ENCODE data around the gene ZYG11A. TPM values are rescaled to one million over a fixed set of nuclear protein-coding genes. Genes with fewer than 3 reads are reported as not detected.
"Not testable (repeated sequence)": the region's sequence is repeated elsewhere in the genome, so short reads cannot be mapped to it uniquely, and the experiment has no call there.

ZYG11A gene
- total RNA-seq (2022) = 2.3 and 2.4 TPM in 2 replicates
- Bru-seq, nascent RNA = percentile 51 among the genes with signal in this experiment
- percentile 64 among the genes with signal in this experiment for BruChase-seq, experiment 1, labeled RNA remaining after a 2-hour chase
- percentile 56 among the genes with signal in this experiment for BruChase-seq, experiment 2, labeled RNA remaining after a 6-hour chase
- long read RNA-seq = 0 reads

GRCh38 chr1:52842643-52843310 is at the start of gene ZYG11A:
Gene ZYG11A (plus strand): TSS chr1:52842760. CDS start chr1:52842884, 124 bp downstream.
- no peaks in the 10 kb centered on the region for H3K36me3 ChIP-seq (ENCODE audit: control insufficient read depth, insufficient read depth, low read length)
- no peaks in the 10 kb centered on the region for H3K27me3 ChIP-seq (replicated peaks; ENCODE audit: control insufficient read depth, insufficient read depth, low read length)
- Mint-ChIP-seq H3K27ac (ENCODE audit: unreplicated experiment) (no peak within 1 kb of the TSS), H3K27me3 (ENCODE audit: insufficient read depth, unreplicated experiment) (no peaks in the 10 kb centered on the region), H3K4me3 (ENCODE audit: unreplicated experiment) (peak within 1 kb of the TSS; percentile 66), H3K9me3 (ENCODE audit: unreplicated experiment) (no peaks in the 10 kb centered on the region), H3K4me1 (ENCODE audit: low read depth, unreplicated experiment) (no peaks in the 10 kb centered on the region), H3K36me3 (ENCODE audit: insufficient read depth, unreplicated experiment) (peaks cover 5% of the 10 kb centered on the region)
- POLR2A ChIA-PET = interaction anchor here (0.6 to 1.5 kb wide), 3 partner anchors 25 to 225 kb away, joined by 3 to 6 read pairs (median 5); partner anchors contain the start of gene ECHDC2
- BruUV-seq (replicated peaks) = no TSS peak
- no peaks in the 10 kb centered on the region for H3K9me3 ChIP-seq
- peak; percentile 81 to 88 for DNase-seq
- peaks cover 3% of the 10 kb centered on the region; the same call in 1 of the 2 replicates for H3K4me1 ChIP-seq
- CTCF ChIA-PET = interaction anchor here (0.6 to 1.8 kb wide), 5 partner anchors 14 to 157 kb away, joined by 3 to 8 read pairs (median 3); partner anchors contain the start of genes ECHDC2 and ZYG11B
- intact Hi-C loops (cut with micrococcal nuclease; ENCODE audit: unreplicated experiment) = loop anchor here (1.0 kb wide), 1 partner anchor 341 kb away; no protein-coding TSS in a partner anchor
- TF ChIP-seq CTCF (IDR thresholded peaks at IDR 0.05; ENCODE audit: insufficient read depth in 1 of 2, low read depth in 1 of 2, low read length in 1 of 2, severe bottlenecking in 1 of 2, unreplicated experiment in 1 of 2) = peak; percentile 17 to 28
- peak within 1 kb of the TSS; percentile 35 for H3K4me3 ChIP-seq (ENCODE audit: low read depth, low read length)

- BruUV-seq (replicated peaks); intact Hi-C loops (cut with micrococcal nuclease; ENCODE audit: unreplicated experiment); H3K27me3 Mint-ChIP-seq (ENCODE audit: insufficient read depth, unreplicated experiment): not testable (repeated sequence)
These were observed 48.8 kb upstream of the ZYG11A start for GRCh38 chr1:52793717-52794116.

GRCh38 chr1:52795464-52795863 is 47.1 kb upstream of the ZYG11A start:
- no peaks in the 10 kb centered on the region for H3K27me3 ChIP-seq (replicated peaks; ENCODE audit: control insufficient read depth, insufficient read depth, low read length)
- H3K9me3 Mint-ChIP-seq (ENCODE audit: unreplicated experiment) = no peaks in the 10 kb centered on the region
- BruUV-seq (replicated peaks) = no TSS peak
- H3K9me3 ChIP-seq = no peaks in the 10 kb centered on the region
- ChIA-PET POLR2A (no interaction called here), CTCF (no interaction called here)
- peaks cover 6% of the 10 kb centered on the region for H3K36me3 Mint-ChIP-seq (ENCODE audit: insufficient read depth, unreplicated experiment)
- intact Hi-C loops (cut with micrococcal nuclease; ENCODE audit: unreplicated experiment) = no loop called here
- no peak overlapping the region for H3K4me3 Mint-ChIP-seq (ENCODE audit: unreplicated experiment)
- no peaks in the 10 kb centered on the region for H3K4me1 ChIP-seq
- no peak for DNase-seq
- H3K4me1 Mint-ChIP-seq (ENCODE audit: low read depth, unreplicated experiment) = no peaks in the 10 kb centered on the region
- no peaks in the 10 kb centered on the region for H3K36me3 ChIP-seq (ENCODE audit: control insufficient read depth, insufficient read depth, low read length)
- H3K4me3 ChIP-seq (ENCODE audit: low read depth, low read length) = no peak overlapping the region
- no peaks in the 10 kb centered on the region for H3K27me3 Mint-ChIP-seq (ENCODE audit: insufficient read depth, unreplicated experiment)
- no peak overlapping the region for H3K27ac Mint-ChIP-seq (ENCODE audit: unreplicated experiment)
- TF ChIP-seq CTCF (IDR thresholded peaks at IDR 0.05; ENCODE audit: insufficient read depth in 1 of 2, low read depth in 1 of 2, low read length in 1 of 2, severe bottlenecking in 1 of 2, unreplicated experiment in 1 of 2) = no peak

More at GRCh38 chr1:52793717-52794116, 48.8 kb upstream of the ZYG11A start:
- H3K27ac Mint-ChIP-seq (ENCODE audit: unreplicated experiment); H3K4me3 Mint-ChIP-seq (ENCODE audit: unreplicated experiment); H3K36me3 ChIP-seq (ENCODE audit: control insufficient read depth, insufficient read depth, low read length); H3K9me3 ChIP-seq; POLR2A ChIA-PET; H3K4me1 ChIP-seq; CTCF ChIA-PET; H3K27me3 ChIP-seq (replicated peaks; ENCODE audit: control insufficient read depth, insufficient read depth, low read length); DNase-seq; H3K4me3 ChIP-seq (ENCODE audit: low read depth, low read length); H3K9me3 Mint-ChIP-seq (ENCODE audit: unreplicated experiment); H3K4me1 Mint-ChIP-seq (ENCODE audit: low read depth, unreplicated experiment): not testable (repeated sequence)
- H3K36me3 Mint-ChIP-seq (ENCODE audit: insufficient read depth, unreplicated experiment) = peaks cover 11% of the 10 kb centered on the region

All from Caco-2 (cell line).